ENCODE measurements around the gene SCUBE1. TPM values are rescaled to one million over a fixed set of nuclear protein-coding genes. Genes with fewer than 3 reads are reported as not detected.

The SCUBE1 gene
- total RNA-seq, 4 donors from 2014 or later, result 0.38 to 4.0 (median 2.1) TPM

- WGBS, 2 donors, result 81 to 86% methylated on average over 9 to 11 of the region's 26 CpGs
- Histone ChIP-seq H3K4me3 (no peak overlapping the region), H3K27me3 (no peaks in the 10 kb centered on the region), H3K4me1 (peaks cover 0 to 3% (median 0%) of the 10 kb centered on the region in 3 donors), H3K9me3 (no peaks in the 10 kb centered on the region), H3K27ac (no peak overlapping the region), H3K36me3 (no peaks in the 10 kb centered on the region)
- intact Hi-C loops (cut with DNase I), result no loop called here
- DNase-seq, result no peak
- TF ChIP-seq POLR2A (IDR thresholded peaks at IDR 0.05) (no peak), CTCF (IDR thresholded peaks at IDR 0.05) (no peak)
Measured at GRCh38 chr22:43208703-43209522, 134.3 kb downstream of the SCUBE1 start.

- no peaks in the 10 kb centered on the region for H3K9me3 ChIP-seq
- peaks cover 0 to 2% (median 0%) of the 10 kb centered on the region in 3 donors for H3K4me1 ChIP-seq
- no peak overlapping the region for H3K4me3 ChIP-seq
- no peak for DNase-seq
- no peaks in the 10 kb centered on the region for H3K36me3 ChIP-seq
- intact Hi-C loops (cut with DNase I), result no loop called here
- no peaks in the 10 kb centered on the region for H3K27me3 ChIP-seq
- 67 to 72% methylated on average over 8 to 22 of the region's 26 CpGs for WGBS, 2 donors
- no peak overlapping the region for H3K27ac ChIP-seq
- TF ChIP-seq CTCF (IDR thresholded peaks at IDR 0.05), result no peak
- no peak for TF ChIP-seq POLR2A (IDR thresholded peaks at IDR 0.05)
Measured at GRCh38 chr22:43207849-43208702, 135.1 kb downstream of the SCUBE1 start.

GRCh38 chr22:43207386-43207785 is 135.8 kb downstream of the SCUBE1 start:
- WGBS, 2 donors, result 84 to 92% methylated on average over 8 to 13 of the region's 13 CpGs
- no peaks in the 10 kb centered on the region for H3K4me1 ChIP-seq
- no peaks in the 10 kb centered on the region for H3K27me3 ChIP-seq
- TF ChIP-seq POLR2A (IDR thresholded peaks at IDR 0.05) (no peak), CTCF (IDR thresholded peaks at IDR 0.05) (no peak)
- no peak for DNase-seq
- H3K36me3 ChIP-seq, result no peaks in the 10 kb centered on the region
- no peaks in the 10 kb centered on the region for H3K9me3 ChIP-seq
- H3K27ac ChIP-seq, result no peak overlapping the region
- no peak overlapping the region for H3K4me3 ChIP-seq
- intact Hi-C loops (cut with DNase I), result no loop called here

- 55 to 58% methylated on average over 16 to 18 of the region's 23 CpGs for WGBS, 2 donors
- no peaks in the 10 kb centered on the region for H3K27me3 ChIP-seq
- H3K4me3 ChIP-seq, result no peak overlapping the region
- H3K27ac ChIP-seq, result no peak overlapping the region
- no peak for DNase-seq
- no peaks in the 10 kb centered on the region for H3K4me1 ChIP-seq
- H3K9me3 ChIP-seq, result no peaks in the 10 kb centered on the region
- TF ChIP-seq POLR2A (IDR thresholded peaks at IDR 0.05) (no peak), CTCF (IDR thresholded peaks at IDR 0.05) (no peak)
- intact Hi-C loops (cut with DNase I), result no loop called here
- no peaks in the 10 kb centered on the region for H3K36me3 ChIP-seq
Measured at GRCh38 chr22:43206509-43207161, 136.5 kb downstream of the SCUBE1 start.

All from esophagus squamous epithelium (tissue), 5 donors.